ENCODE data around the gene RNF125. TPM values are rescaled to one million over a fixed set of nuclear protein-coding genes. Genes with fewer than 3 reads are reported as not detected.
"Not testable (repeated sequence)": the region's sequence is repeated elsewhere in the genome, so short reads cannot be mapped to it uniquely, and the experiment has no call there.

The RNF125 gene
- polyA plus RNA-seq, 1 of the 3 experiments (the other 2 are of a cell fraction), result 0.05 TPM

- H3K9ac ChIP-seq; H3F3A ChIP-seq (replicated peaks; ENCODE audit: insufficient read depth); H3K79me2 ChIP-seq (ENCODE audit: insufficient read depth); DNase-seq; H3K4me3 ChIP-seq (ENCODE audit: low read depth in 2 of 2, low read length in 1 of 2); H3K4me2 ChIP-seq; H4K20me1 ChIP-seq (ENCODE audit: insufficient read depth); H3K9me3 ChIP-seq; POLR2A ChIA-PET; H3K27ac ChIP-seq (ENCODE audit: low read depth in 2 of 2, low read length in 1 of 2); H3K36me3 ChIP-seq (replicated peaks in 1 of 2; ENCODE audit: control insufficient read depth in 1 of 2, insufficient read depth in 2 of 2, low read length in 1 of 2); H2AFZ ChIP-seq (ENCODE audit: low read depth); H3K9me2 ChIP-seq: not testable (repeated sequence)
- CTCF ChIA-PET, result interaction anchor here (0.6 kb wide), 1 partner anchor 23 kb away, joined by 3 read pairs; no protein-coding TSS in a partner anchor
- Histone ChIP-seq H3K27me3 (ENCODE audit: insufficient read depth) (peaks cover 24% of the 10 kb centered on the region; the same call in 1 of the 2 replicates), H3K4me1 (ENCODE audit: control insufficient read depth in 1 of 2, insufficient read depth in 2 of 2, low read depth in 1 of 2, low read length in 1 of 2) (peaks cover 0 to 13% of the 10 kb centered on the region in 2 experiments; a peak in 1 of 4 replicates)
- WGBS (ENCODE audit: low lambda C conversion rate), result 50% methylated on average over 10 of the region's 14 CpGs
Measured at GRCh38 chr18:32019949-32020625, 1.5 kb downstream of the RNF125 start.

- WGBS (ENCODE audit: low lambda C conversion rate), result 54% methylated on average over 2 of the region's 2 CpGs
Measured at GRCh38 chr18:32021756-32022564, 3.3 kb downstream of the RNF125 start.

More at GRCh38 chr18:32021756-32022564, 3.3 kb downstream of the RNF125 start:
- no peaks in the 10 kb centered on the region for H3K36me3 ChIP-seq (replicated peaks in 1 of 2; ENCODE audit: control insufficient read depth in 1 of 2, insufficient read depth in 2 of 2, low read length in 1 of 2)
- no peak overlapping the region for H3K9ac ChIP-seq
- H3K27me3 ChIP-seq (ENCODE audit: insufficient read depth), result peaks cover 24% of the 10 kb centered on the region; the same call in 1 of the 2 replicates
- H3K9me2 ChIP-seq, result no peaks in the 10 kb centered on the region
- no peak overlapping the region for H3K27ac ChIP-seq (ENCODE audit: low read depth in 2 of 2, low read length in 1 of 2)
- no peaks in the 10 kb centered on the region for H3K79me2 ChIP-seq (ENCODE audit: insufficient read depth)
- H4K20me1 ChIP-seq (ENCODE audit: insufficient read depth), result no peaks in the 10 kb centered on the region
- no peak for DNase-seq
- POLR2A ChIA-PET, result no interaction called here
- peaks cover 0 to 13% of the 10 kb centered on the region in 2 experiments; a peak in 1 of 4 replicates for H3K4me1 ChIP-seq (ENCODE audit: control insufficient read depth in 1 of 2, insufficient read depth in 2 of 2, low read depth in 1 of 2, low read length in 1 of 2)
- H3K4me3 ChIP-seq (ENCODE audit: low read depth in 2 of 2, low read length in 1 of 2), result no peak overlapping the region
- TF ChIP-seq MEF2A (IDR thresholded peaks at IDR 0.05; ENCODE audit: borderline replicate concordance, low read depth) (no peak), USF2 (IDR thresholded peaks at IDR 0.05; ENCODE audit: borderline replicate concordance, low read depth, low read length) (no peak), RCOR1 (IDR thresholded peaks at IDR 0.05; ENCODE audit: low read length) (no peak), JUND (IDR thresholded peaks at IDR 0.05) (no peak), EP300 (IDR thresholded peaks at IDR 0.05; ENCODE audit: borderline replicate concordance in 1 of 2, low read depth in 1 of 2, low read length in 1 of 2) (no peak), REST (IDR thresholded peaks at IDR 0.05; ENCODE audit: low read depth, low read length) (no peak), FOXM1 (IDR thresholded peaks at IDR 0.05; ENCODE audit: low read depth) (no peak), RXRA (IDR thresholded peaks at IDR 0.05; ENCODE audit: borderline replicate concordance, low read depth) (no peak), IRF3 (IDR thresholded peaks at IDR 0.05; ENCODE audit: low read depth, low read length) (no peak), RAD21 (IDR thresholded peaks at IDR 0.05; ENCODE audit: low read length) (no peak), TEAD4 (IDR thresholded peaks at IDR 0.05; ENCODE audit: borderline replicate concordance, insufficient read depth) (no peak), CHD2 (IDR thresholded peaks at IDR 0.05; ENCODE audit: low read length, partially characterized antibody) (no peak), CTCF (IDR thresholded peaks at IDR 0.05) (no peak), GATA2 (CRISPR knock-in tag; IDR thresholded peaks at IDR 0.05) (no peak), PBX3 (IDR thresholded peaks at IDR 0.05) (no peak)
- H3K9me3 ChIP-seq, result no peaks in the 10 kb centered on the region
- H3F3A ChIP-seq (replicated peaks; ENCODE audit: insufficient read depth), result no peaks in the 10 kb centered on the region
- CTCF ChIA-PET, result interaction anchor here (0.7 to 1.7 kb wide), 2 partner anchors 45 to 693 kb away, joined by 3 to 6 read pairs; no protein-coding TSS in a partner anchor
- no peak overlapping the region for H2AFZ ChIP-seq (ENCODE audit: low read depth)
- no peak overlapping the region for H3K4me2 ChIP-seq
